GM18870 (cell line): Measurements from ENCODE around the gene MIEN1.
"Not testable (repeated sequence)": the region's sequence is repeated elsewhere in the genome, so short reads cannot be mapped to it uniquely, and the experiment has no call there.

ENCODE experiments used
- ATAC-seq: cut with Tn5 transposase; IDR thresholded peaks from one replicate; pipeline ENCODE4 v1.9.1; 2021; ENCODE audit warnings: moderate library complexity; ENCODE audit not compliant: unreplicated experiment

Gene MIEN1

GRCh38 chr17:39701012-39701783, 29.1 kb downstream of the MIEN1 start:
- no peak for ATAC-seq

- ATAC-seq: no peak
These were observed 30.0 kb downstream of the MIEN1 start for GRCh38 chr17:39700148-39700987.

GRCh38 chr17:39699818-39700147, 30.5 kb downstream of the MIEN1 start, which contains the start of gene ERBB2:
Gene ERBB2, plus strand, starts transcription at chr17:39700064. Its CDS starts 175 bp downstream, at chr17:39700239.
- no peak for ATAC-seq

GRCh38 chr17:39699157-39699817, 31.0 kb downstream of the MIEN1 start:
- ATAC-seq: not testable (repeated sequence)

- no peak for ATAC-seq
These were observed 32.4 kb downstream of the MIEN1 start for GRCh38 chr17:39697961-39698360.

GRCh38 chr17:39696731-39697130, 33.6 kb downstream of the MIEN1 start:
- ATAC-seq: no peak

- ATAC-seq: no peak
These were observed 35.2 kb downstream of the MIEN1 start for GRCh38 chr17:39695089-39695474.

- ATAC-seq: no peak
These were observed 35.7 kb downstream of the MIEN1 start for GRCh38 chr17:39694593-39694992.

GRCh38 chr17:39688945-39689344, 41.4 kb downstream of the MIEN1 start:
- ATAC-seq: no peak

- no peak for ATAC-seq
These were observed 41.9 kb downstream of the MIEN1 start for GRCh38 chr17:39688475-39688835.

GRCh38 chr17:39687546-39688474, 42.5 kb downstream of the MIEN1 start, which contains the start of gene PGAP3:
Gene PGAP3, minus strand, starts transcription at chr17:39688057. Its CDS starts 43 bp downstream, at chr17:39688014.
- ATAC-seq: peak; percentile 79

- ATAC-seq: no peak
These were observed 43.2 kb downstream of the MIEN1 start for GRCh38 chr17:39687101-39687545.

GRCh38 chr17:39684369-39685192, 45.8 kb downstream of the MIEN1 start:
- no peak for ATAC-seq

- ATAC-seq: no peak
These were observed 46.9 kb downstream of the MIEN1 start for GRCh38 chr17:39683295-39683939.

- no peak for ATAC-seq
These were observed 50.7 kb downstream of the MIEN1 start for GRCh38 chr17:39679521-39680192.
